Activated CD4-positive, alpha-beta memory T cell treated with anti-CD3 and anti-CD28 coated beads, Interleukin-2, amount 10 ng/mL, durations not matched to agents 7 days and 5 days (primary cell): Measurements from ENCODE around the gene SNX30. TPM values are rescaled to one million over a fixed set of nuclear protein-coding genes. Genes with fewer than 3 reads are reported as not detected.

Source experiments
- CTCF ChIA-PET: fragments of 350-600 bp; sonication (Branson Sonifier 250); formaldehyde crosslinking; loops from one replicate; lab custom pipeline; 2021; ENCODE audit warnings: antibody characterized with exemption, inconsistent platforms; lab: Charles Lee
- POLR2A ChIA-PET: fragments of 350-600 bp; sonication (Branson Sonifier 250); formaldehyde crosslinking; loops from one replicate; lab custom pipeline; 2021; ENCODE audit warnings: antibody characterized with exemption; lab: Charles Lee
- DNase-seq: peaks from one replicate; pipeline ENCODE4 v3.0.0-alpha.2; 2020
- H3K27ac Mint-ChIP-seq: one replicate; pipeline ENCODE4 v1.8.0; 2021; ENCODE audit warnings: mild to moderate bottlenecking, mixed read lengths
- H3K27me3 Mint-ChIP-seq: one replicate; pipeline ENCODE4 v1.8.0; 2021; ENCODE audit warnings: mixed read lengths
- H3K36me3 Mint-ChIP-seq: one replicate; pipeline ENCODE4 v1.8.0; 2021; ENCODE audit warnings: low read depth, mixed read lengths
- H3K4me1 Mint-ChIP-seq: one replicate; pipeline ENCODE4 v1.8.0; 2021; ENCODE audit warnings: mixed read lengths
- H3K4me3 Mint-ChIP-seq: one replicate; pipeline ENCODE4 v1.8.0; 2021; ENCODE audit warnings: mild to moderate bottlenecking, mixed read lengths
- H3K9me3 Mint-ChIP-seq: one replicate; pipeline ENCODE4 v1.8.0; 2021; ENCODE audit warnings: mixed read lengths
- total RNA-seq, 2 experiments: library from RNA; stranded (reverse); gene quantifications; one replicate each; pipeline ENCODE4 v1.2.3, GENCODE V29; 2021

The SNX30 gene
- total RNA-seq, 2 experiments from 2014 or later: 8.2 to 8.4 TPM

GRCh38 chr9:112819635-112820496 lies 69.3 kb downstream of the SNX30 start:
- no peaks in the 10 kb centered on the region for H3K27me3 Mint-ChIP-seq

GRCh38 chr9:112820881-112821280 lies 70.3 kb downstream of the SNX30 start:
- Mint-ChIP-seq H3K36me3 (peaks cover 2% of the 10 kb centered on the region), H3K27ac (no peak overlapping the region), H3K4me3 (no peak overlapping the region), H3K9me3 (no peaks in the 10 kb centered on the region), H3K4me1 (peaks cover 2% of the 10 kb centered on the region), H3K27me3 (no peaks in the 10 kb centered on the region)
- DNase-seq: no peak
- POLR2A ChIA-PET: no interaction called here
- CTCF ChIA-PET: interaction anchor here (1.6 kb wide), 1 partner anchor 335 kb away, joined by 4 read pairs; no protein-coding TSS in a partner anchor

More at GRCh38 chr9:112819635-112820496, 69.3 kb downstream of the SNX30 start:
- ChIA-PET POLR2A (interaction anchor here (1.0 kb wide), 1 partner anchor 440 kb away, joined by 3 read pairs; the partner anchor contains the start of gene HSDL2), CTCF (interaction anchor here (0.6 to 1.6 kb wide), 7 partner anchors 27 to 606 kb away, joined by 3 to 7 read pairs (median 3); partner anchors contain the start of gene INIP)
- H3K9me3 Mint-ChIP-seq: no peaks in the 10 kb centered on the region
- H3K27ac Mint-ChIP-seq: no peak overlapping the region
- peaks cover 2% of the 10 kb centered on the region for H3K36me3 Mint-ChIP-seq
- peaks cover 2% of the 10 kb centered on the region for H3K4me1 Mint-ChIP-seq
- no peak overlapping the region for H3K4me3 Mint-ChIP-seq
- DNase-seq: no peak

GRCh38 chr9:112822618-112823017 lies 72.1 kb downstream of the SNX30 start:
- POLR2A ChIA-PET: no interaction called here
- peaks cover 2% of the 10 kb centered on the region for H3K36me3 Mint-ChIP-seq

GRCh38 chr9:112823257-112823656 lies 72.7 kb downstream of the SNX30 start:
- CTCF ChIA-PET: no interaction called here
- no peaks in the 10 kb centered on the region for H3K9me3 Mint-ChIP-seq
- no peak overlapping the region for H3K4me3 Mint-ChIP-seq
- POLR2A ChIA-PET: no interaction called here
- H3K36me3 Mint-ChIP-seq: peaks cover 2% of the 10 kb centered on the region
- H3K4me1 Mint-ChIP-seq: no peaks in the 10 kb centered on the region
- no peaks in the 10 kb centered on the region for H3K27me3 Mint-ChIP-seq
- no peak for DNase-seq
- no peak overlapping the region for H3K27ac Mint-ChIP-seq

More at GRCh38 chr9:112822618-112823017, 72.1 kb downstream of the SNX30 start:
- H3K27me3 Mint-ChIP-seq: no peaks in the 10 kb centered on the region
- DNase-seq: no peak
- H3K4me3 Mint-ChIP-seq: no peak overlapping the region
- no peaks in the 10 kb centered on the region for H3K4me1 Mint-ChIP-seq
- no peaks in the 10 kb centered on the region for H3K9me3 Mint-ChIP-seq
- CTCF ChIA-PET: no interaction called here
- H3K27ac Mint-ChIP-seq: no peak overlapping the region

- Mint-ChIP-seq H3K27ac (no peak overlapping the region), H3K4me3 (no peak overlapping the region), H3K4me1 (peaks cover 6% of the 10 kb centered on the region), H3K27me3 (no peaks in the 10 kb centered on the region), H3K9me3 (no peaks in the 10 kb centered on the region), H3K36me3 (no peaks in the 10 kb centered on the region)
- CTCF ChIA-PET: interaction anchor here (1.0 kb wide), 1 partner anchor 14 kb away, joined by 5 read pairs; no protein-coding TSS in a partner anchor
- POLR2A ChIA-PET: no interaction called here
- no peak for DNase-seq
Measured at GRCh38 chr9:112831281-112831851, 80.8 kb downstream of the SNX30 start.

GRCh38 chr9:112831969-112832368 lies 81.4 kb downstream of the SNX30 start:
- peaks cover 2% of the 10 kb centered on the region for H3K36me3 Mint-ChIP-seq
- H3K9me3 Mint-ChIP-seq: no peaks in the 10 kb centered on the region
- no peaks in the 10 kb centered on the region for H3K27me3 Mint-ChIP-seq
- no peak for DNase-seq
- H3K4me3 Mint-ChIP-seq: no peak overlapping the region
- POLR2A ChIA-PET: no interaction called here
- H3K27ac Mint-ChIP-seq: no peak overlapping the region
- peaks cover 6% of the 10 kb centered on the region for H3K4me1 Mint-ChIP-seq
- CTCF ChIA-PET: interaction anchor here (1.0 to 1.1 kb wide), 2 partner anchors 11 to 13 kb away, joined by 3 to 5 read pairs; no protein-coding TSS in a partner anchor

GRCh38 chr9:112833081-112833480 lies 82.5 kb downstream of the SNX30 start:
- CTCF ChIA-PET: interaction anchor here (1.1 kb wide), 1 partner anchor 10 kb away, joined by 3 read pairs; no protein-coding TSS in a partner anchor

GRCh38 chr9:112836394-112836793 lies 85.8 kb downstream of the SNX30 start:
- H3K27ac Mint-ChIP-seq: no peak overlapping the region
- no peaks in the 10 kb centered on the region for H3K9me3 Mint-ChIP-seq
- H3K27me3 Mint-ChIP-seq: no peaks in the 10 kb centered on the region
- H3K36me3 Mint-ChIP-seq: peaks cover 2% of the 10 kb centered on the region
- ChIA-PET POLR2A (no interaction called here), CTCF (no interaction called here)
- H3K4me3 Mint-ChIP-seq: no peak overlapping the region
- peaks cover under 1% of the 10 kb centered on the region for H3K4me1 Mint-ChIP-seq
- DNase-seq: no peak

More at GRCh38 chr9:112833081-112833480, 82.5 kb downstream of the SNX30 start:
- Mint-ChIP-seq H3K4me1 (peaks cover 6% of the 10 kb centered on the region), H3K27ac (no peak overlapping the region), H3K4me3 (no peak overlapping the region), H3K27me3 (no peaks in the 10 kb centered on the region), H3K36me3 (peaks cover 2% of the 10 kb centered on the region), H3K9me3 (no peaks in the 10 kb centered on the region)
- POLR2A ChIA-PET: no interaction called here
- DNase-seq: no peak

- H3K27me3 Mint-ChIP-seq: no peaks in the 10 kb centered on the region
- DNase-seq: no peak
- ChIA-PET CTCF (no interaction called here), POLR2A (no interaction called here)
- H3K27ac Mint-ChIP-seq: no peak overlapping the region
- peaks cover 2% of the 10 kb centered on the region for H3K36me3 Mint-ChIP-seq
- no peaks in the 10 kb centered on the region for H3K4me1 Mint-ChIP-seq
- no peaks in the 10 kb centered on the region for H3K9me3 Mint-ChIP-seq
- no peak overlapping the region for H3K4me3 Mint-ChIP-seq
Measured at GRCh38 chr9:112838342-112838741, 87.8 kb downstream of the SNX30 start.

GRCh38 chr9:112839331-112839730 lies 88.8 kb downstream of the SNX30 start:
- peaks cover 2% of the 10 kb centered on the region for H3K36me3 Mint-ChIP-seq
- CTCF ChIA-PET: no interaction called here
- H3K9me3 Mint-ChIP-seq: no peaks in the 10 kb centered on the region
- H3K27ac Mint-ChIP-seq: no peak overlapping the region
- no peak for DNase-seq
- POLR2A ChIA-PET: interaction anchor here (0.7 kb wide), 1 partner anchor 253 kb away, joined by 3 read pairs; no protein-coding TSS in a partner anchor
- H3K4me3 Mint-ChIP-seq: no peak overlapping the region
- H3K4me1 Mint-ChIP-seq: peaks cover 5% of the 10 kb centered on the region
- no peaks in the 10 kb centered on the region for H3K27me3 Mint-ChIP-seq

GRCh38 chr9:112841261-112841660 lies 90.7 kb downstream of the SNX30 start:
- ChIA-PET POLR2A (no interaction called here), CTCF (interaction anchor here (3.9 kb wide), 1 partner anchor 62 kb away, joined by 34 read pairs; no protein-coding TSS in a partner anchor)
- DNase-seq: no peak
- Mint-ChIP-seq H3K27ac (no peak overlapping the region), H3K9me3 (no peaks in the 10 kb centered on the region), H3K4me1 (peaks cover 12% of the 10 kb centered on the region), H3K27me3 (no peaks in the 10 kb centered on the region), H3K36me3 (peaks cover 2% of the 10 kb centered on the region), H3K4me3 (no peak overlapping the region)

GRCh38 chr9:112842555-112842954 lies 92.0 kb downstream of the SNX30 start:
- no peak overlapping the region for H3K27ac Mint-ChIP-seq
- POLR2A ChIA-PET: no interaction called here
- no peak for DNase-seq
- H3K9me3 Mint-ChIP-seq: no peaks in the 10 kb centered on the region
- H3K4me1 Mint-ChIP-seq: peaks cover 12% of the 10 kb centered on the region
- no peaks in the 10 kb centered on the region for H3K36me3 Mint-ChIP-seq
- CTCF ChIA-PET: interaction anchor here (1.1 to 3.9 kb wide), 3 partner anchors 10 to 60 kb away, joined by 3 to 34 read pairs (median 4); no protein-coding TSS in a partner anchor
- no peaks in the 10 kb centered on the region for H3K27me3 Mint-ChIP-seq
- H3K4me3 Mint-ChIP-seq: no peak overlapping the region
